Nephron progenitor cell (in vitro differentiated cells): ENCODE data around the gene TIGD1.
"Not testable (repeated sequence)": the region's sequence is repeated elsewhere in the genome, so short reads cannot be mapped to it uniquely, and the experiment has no call there.

ENCODE experiments used
- DNase-seq: peaks from one replicate; pipeline ENCODE4 v3.0.0; 2021
- H3K27ac Mint-ChIP-seq: 2 replicates; pipeline ENCODE4 v1.8.0; 2021; ENCODE audit warnings: mild to moderate bottlenecking, moderate library complexity, mixed read lengths
- H3K27me3 Mint-ChIP-seq: 2 replicates; pipeline ENCODE4 v1.8.0; 2021; ENCODE audit warnings: mild to moderate bottlenecking, low read depth, mixed read lengths; ENCODE audit not compliant: poor library complexity
- H3K36me3 Mint-ChIP-seq: 2 replicates; pipeline ENCODE4 v1.8.0; 2021; ENCODE audit warnings: low read depth, mixed read lengths
- H3K4me1 Mint-ChIP-seq: 2 replicates; pipeline ENCODE4 v1.8.0; 2021; ENCODE audit warnings: mixed read lengths
- H3K4me3 Mint-ChIP-seq: 2 replicates; pipeline ENCODE4 v1.8.0; 2021; ENCODE audit warnings: mild to moderate bottlenecking, moderate library complexity, mixed read lengths
- H3K9me3 Mint-ChIP-seq: 2 replicates; pipeline ENCODE4 v1.8.0; 2021; ENCODE audit warnings: mild to moderate bottlenecking, moderate library complexity, mixed read lengths
- CTCF ChIP-seq: fragments of 200-600 bp; sonication (generic); IDR thresholded peaks from 2 replicates; pipeline ENCODE4 v1.5.0; 2021; ENCODE audit warnings: antibody characterized with exemption

TIGD1 gene

GRCh38 chr2:232535761-232536530, 14.4 kb downstream of the TIGD1 start:
- TF ChIP-seq CTCF, result no peak
- Mint-ChIP-seq H3K27me3 (no peaks in the 10 kb centered on the region), H3K27ac (peak overlapping the region; percentile 64), H3K4me1 (peaks cover 63% of the 10 kb centered on the region), H3K4me3 (no peak overlapping the region), H3K36me3 (peaks cover 7% of the 10 kb centered on the region), H3K9me3 (peaks cover 8% of the 10 kb centered on the region)
- DNase-seq, result no peak

- TF ChIP-seq CTCF, result no peak
- H3K36me3 Mint-ChIP-seq, result peaks cover 7% of the 10 kb centered on the region
- no peak overlapping the region for H3K27ac Mint-ChIP-seq
- H3K4me3 Mint-ChIP-seq, result no peak overlapping the region
- DNase-seq, result no peak
- H3K9me3 Mint-ChIP-seq, result peaks cover 8% of the 10 kb centered on the region
- H3K4me1 Mint-ChIP-seq, result peaks cover 60% of the 10 kb centered on the region
- peaks cover 6% of the 10 kb centered on the region for H3K27me3 Mint-ChIP-seq
Observed at GRCh38 chr2:232534940-232535651, 15.3 kb downstream of the TIGD1 start.

GRCh38 chr2:232533944-232534710, 16.2 kb downstream of the TIGD1 start:
- peaks cover 8% of the 10 kb centered on the region for H3K9me3 Mint-ChIP-seq
- H3K4me1 Mint-ChIP-seq, result peaks cover 52% of the 10 kb centered on the region
- peak overlapping the region; percentile 42 for H3K27ac Mint-ChIP-seq
- no peak for TF ChIP-seq CTCF
- peaks cover 7% of the 10 kb centered on the region for H3K36me3 Mint-ChIP-seq
- DNase-seq, result no peak
- peaks cover 6% of the 10 kb centered on the region for H3K27me3 Mint-ChIP-seq
- no peak overlapping the region for H3K4me3 Mint-ChIP-seq

- H3K4me1 Mint-ChIP-seq, result peaks cover 49% of the 10 kb centered on the region
- not testable (repeated sequence) for DNase-seq, H3K27ac Mint-ChIP-seq, H3K9me3 Mint-ChIP-seq, H3K36me3 Mint-ChIP-seq, H3K4me3 Mint-ChIP-seq
- H3K27me3 Mint-ChIP-seq, result peaks cover 14% of the 10 kb centered on the region
Observed at GRCh38 chr2:232532821-232533220, 17.5 kb downstream of the TIGD1 start.

GRCh38 chr2:232532419-232532818, 17.9 kb downstream of the TIGD1 start:
- Mint-ChIP-seq H3K27ac (no peak overlapping the region), H3K4me3 (no peak overlapping the region), H3K27me3 (peaks cover 17% of the 10 kb centered on the region), H3K9me3 (peaks cover 8% of the 10 kb centered on the region), H3K36me3 (peaks cover 7% of the 10 kb centered on the region), H3K4me1 (peaks cover 45% of the 10 kb centered on the region)
- no peak for TF ChIP-seq CTCF
- DNase-seq, result no peak

GRCh38 chr2:232530626-232531260, 19.6 kb downstream of the TIGD1 start:
- no peak for TF ChIP-seq CTCF
- Mint-ChIP-seq H3K27me3 (peaks cover 17% of the 10 kb centered on the region), H3K9me3 (no peaks in the 10 kb centered on the region), H3K4me3 (no peak overlapping the region), H3K36me3 (no peaks in the 10 kb centered on the region), H3K4me1 (peaks cover 49% of the 10 kb centered on the region), H3K27ac (no peak overlapping the region)
- no peak for DNase-seq
